HG03439 (cell line): ENCODE data around the gene DHRS7B.
"Not testable (repeated sequence)": the region's sequence is repeated elsewhere in the genome, so short reads cannot be mapped to it uniquely, and the experiment has no call there.

Source experiments
- ATAC-seq: cut with Tn5 transposase; IDR thresholded peaks from one replicate; pipeline ENCODE4 v1.9.1; 2021; ENCODE audit warnings: mild to moderate bottlenecking, moderate library complexity; ENCODE audit not compliant: unreplicated experiment

Gene DHRS7B

DNA sequence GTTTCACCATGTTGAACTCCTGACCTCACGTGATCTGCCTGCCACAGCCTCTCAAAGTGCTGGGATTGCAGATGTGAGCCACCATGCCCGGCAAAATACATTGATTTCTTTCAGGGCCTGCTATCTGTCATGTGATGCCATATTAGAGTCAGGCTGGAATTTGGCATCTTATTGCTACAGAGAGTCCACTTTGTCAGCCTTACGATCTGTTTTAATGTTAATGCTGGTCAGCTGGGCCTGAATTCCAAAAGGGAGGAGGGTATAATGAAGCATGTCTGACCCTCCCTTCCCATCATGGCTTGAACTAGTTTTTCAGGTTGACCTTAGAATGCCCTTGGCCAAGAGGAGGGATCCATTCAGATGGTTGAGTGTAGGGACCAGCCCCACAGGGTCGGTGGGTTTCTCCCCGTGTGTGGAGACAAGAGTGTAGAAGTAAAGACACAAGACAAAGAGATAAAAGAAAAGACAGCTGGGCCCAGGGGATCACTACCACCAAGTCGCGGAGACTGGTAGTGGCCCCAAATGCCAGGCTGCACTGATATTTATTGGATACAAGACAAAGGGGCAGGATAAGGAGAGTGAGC lies 19.6 kb upstream of the DHRS7B start:
- ATAC-seq = not testable (repeated sequence)

DNA sequence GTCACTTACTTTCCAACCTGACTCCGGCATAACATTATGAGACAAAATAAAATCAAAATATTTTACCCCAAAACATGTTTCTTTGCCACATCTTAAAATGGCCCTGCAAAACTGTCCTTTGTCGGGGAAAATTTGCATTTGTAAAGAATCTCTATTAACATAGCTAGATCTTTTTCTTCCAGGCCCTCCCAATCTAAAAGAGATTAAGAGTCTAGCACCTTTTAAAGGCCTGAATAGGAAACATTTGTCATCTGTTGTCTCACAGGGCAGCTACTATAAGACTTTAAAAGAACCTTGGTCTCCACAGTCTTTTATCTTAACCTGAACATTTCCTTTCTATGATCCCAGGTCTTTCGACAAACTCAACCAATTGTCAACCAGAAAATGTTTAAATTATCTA lies 18.1 kb upstream of the DHRS7B start:
- ATAC-seq = no peak

DNA sequence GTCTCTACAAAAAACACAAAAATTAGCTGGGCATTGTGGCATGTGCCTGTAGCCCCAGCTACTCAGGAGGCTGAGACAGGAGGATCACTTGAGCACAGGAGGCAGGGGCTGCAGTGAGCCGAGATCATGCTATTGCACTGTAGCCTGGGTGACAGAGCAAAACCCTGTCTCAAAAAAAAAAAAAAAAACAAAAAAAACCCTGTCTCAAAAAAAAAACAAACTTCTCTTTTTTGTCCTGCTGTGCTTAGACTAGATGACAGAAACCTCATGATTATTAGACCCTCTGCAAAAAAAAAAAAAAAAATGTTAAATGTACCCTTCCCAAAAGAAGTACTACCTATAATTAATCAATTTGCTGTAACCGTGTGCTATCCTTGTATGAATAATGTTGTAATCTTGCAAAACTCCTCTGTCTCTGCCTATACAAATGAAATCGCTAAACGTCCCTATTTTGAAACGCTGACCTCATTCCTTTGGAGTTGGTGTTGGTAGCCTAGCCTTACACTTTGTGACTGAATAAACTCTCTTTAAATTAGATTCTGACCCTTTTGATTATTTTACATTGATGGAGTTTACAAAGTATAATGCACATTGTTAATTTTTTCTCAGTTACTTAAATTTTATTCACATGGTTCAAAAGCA lies 13.6 kb upstream of the DHRS7B start:
- ATAC-seq = no peak

DNA sequence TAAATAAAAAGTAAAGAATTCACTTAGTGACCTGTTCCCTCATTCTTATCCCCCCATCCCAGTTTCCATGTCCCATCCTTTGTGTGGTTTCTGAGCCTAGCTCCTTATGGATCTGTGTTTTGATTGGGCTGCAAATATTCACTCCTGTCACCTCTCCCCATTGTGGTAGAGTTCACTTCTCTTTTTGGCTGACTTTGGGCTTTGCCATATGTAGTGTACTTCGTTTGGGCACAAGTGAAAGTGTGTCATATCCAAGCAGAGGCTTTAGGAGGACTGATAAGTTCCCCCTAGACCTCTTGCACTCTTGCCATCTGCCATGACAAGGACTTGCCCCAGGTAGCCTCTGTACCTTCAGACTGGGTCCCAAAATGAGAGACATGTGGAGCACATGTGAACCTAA lies 13.0 kb upstream of the DHRS7B start:
- ATAC-seq = no peak

DNA sequence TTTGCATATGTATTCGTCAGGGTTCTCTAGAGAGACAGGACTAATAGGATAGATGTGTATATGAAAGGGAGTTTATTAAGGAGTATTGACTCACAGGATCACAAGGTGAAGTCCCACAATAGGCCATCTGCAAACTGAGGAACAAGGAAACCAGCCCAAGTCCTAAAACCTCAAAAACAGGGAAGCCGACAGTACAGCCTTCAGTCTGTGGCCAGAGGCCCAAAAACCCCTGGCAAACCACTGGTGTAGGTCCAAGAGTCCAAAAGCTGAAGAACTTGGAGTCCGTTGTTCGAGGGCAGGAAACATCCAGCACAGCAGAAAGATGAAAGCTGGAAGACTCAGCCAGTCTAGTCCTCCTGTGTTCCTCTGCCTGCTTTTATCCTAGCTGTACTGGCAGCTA lies 12.0 kb upstream of the DHRS7B start:
- not testable (repeated sequence) for ATAC-seq

DNA sequence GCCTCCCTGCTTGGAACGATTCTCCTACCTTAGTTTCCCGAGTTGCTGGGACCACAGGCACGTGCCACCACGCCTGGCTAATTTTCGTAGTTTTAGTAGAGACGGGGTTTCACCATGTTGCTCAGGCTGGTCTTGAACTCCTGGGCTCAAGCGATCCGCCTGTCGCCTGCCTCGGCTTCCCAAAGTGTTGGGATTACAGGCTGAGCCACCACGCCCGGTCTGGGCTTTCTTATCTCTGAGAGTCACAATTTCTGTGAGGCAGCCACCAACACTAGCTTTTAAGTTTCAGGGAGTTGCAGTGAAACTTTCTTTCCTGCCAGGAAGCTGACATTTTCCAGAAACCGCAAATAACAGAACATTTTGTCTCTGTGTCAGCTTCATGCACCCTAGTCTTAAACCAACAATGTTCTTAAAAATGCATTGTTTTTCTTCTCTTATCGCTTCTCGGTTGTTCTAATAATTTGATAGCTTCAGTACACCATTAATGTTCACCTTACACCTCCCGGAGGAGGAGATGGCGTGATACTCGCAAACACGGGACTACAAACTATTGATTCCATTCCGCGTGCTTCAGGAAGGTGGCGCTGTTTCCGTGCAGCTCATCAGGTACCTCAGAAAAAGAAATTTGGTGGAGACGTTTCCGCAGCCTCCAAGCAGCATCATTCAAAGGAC lies 7.4 kb upstream of the DHRS7B start:
- no peak for ATAC-seq

DNA sequence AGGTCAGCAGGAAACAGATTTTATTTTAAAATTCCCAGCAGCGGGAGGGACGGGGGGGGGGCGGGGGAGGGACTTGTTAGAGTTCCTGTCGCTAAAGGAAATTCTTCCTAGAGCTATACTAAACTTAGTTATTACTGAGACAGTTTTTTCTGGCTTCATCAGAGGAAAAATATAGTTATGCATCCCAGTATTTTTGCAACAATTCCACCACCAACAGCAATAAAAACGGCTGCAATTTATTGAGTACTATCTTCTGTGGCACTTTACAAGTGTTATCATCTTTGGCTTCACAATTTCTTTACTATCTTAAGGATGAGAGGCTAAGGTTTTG lies 6.9 kb upstream of the DHRS7B start:
- no peak for ATAC-seq

DNA sequence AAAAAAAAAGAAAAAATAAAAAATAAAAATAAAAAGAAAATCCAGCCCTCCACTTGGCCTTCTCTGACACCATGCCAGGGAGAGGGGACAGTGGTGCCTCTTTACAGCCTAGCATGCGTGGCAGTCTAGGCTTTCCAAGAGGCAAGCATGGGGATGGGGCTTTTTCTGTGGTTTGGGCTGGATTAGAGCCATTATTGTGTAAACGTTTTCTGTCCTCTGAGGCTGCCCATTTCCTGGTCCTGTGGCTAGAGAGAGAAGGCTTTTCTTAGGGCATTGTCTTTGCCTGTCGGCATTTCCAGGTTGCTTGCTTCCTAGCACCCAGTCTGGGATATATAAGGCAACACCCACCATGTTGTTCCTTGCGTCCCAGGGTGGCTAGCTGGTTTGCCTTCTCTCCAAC lies 2.7 kb upstream of the DHRS7B start:
- no peak for ATAC-seq

DNA sequence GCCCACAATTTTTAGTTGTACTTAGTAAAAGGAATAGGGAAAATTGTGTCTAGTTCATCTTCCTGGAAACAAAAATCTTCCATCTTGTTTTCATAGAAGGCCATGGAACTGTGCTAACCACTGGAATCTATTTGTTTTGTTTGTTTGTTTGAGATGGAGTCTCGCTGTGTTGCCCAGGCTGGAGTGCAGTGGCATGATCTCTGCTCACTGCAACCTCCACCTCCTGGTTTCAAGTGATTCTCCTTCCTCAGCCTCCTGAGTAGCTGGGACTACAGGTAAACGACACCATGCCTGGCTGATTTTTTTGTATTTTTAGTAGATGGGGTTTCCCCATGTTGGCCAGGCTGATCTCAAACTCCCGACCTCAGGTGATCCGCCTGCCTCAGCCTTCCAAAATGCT lies 2.2 kb upstream of the DHRS7B start:
- ATAC-seq = not testable (repeated sequence)

DNA sequence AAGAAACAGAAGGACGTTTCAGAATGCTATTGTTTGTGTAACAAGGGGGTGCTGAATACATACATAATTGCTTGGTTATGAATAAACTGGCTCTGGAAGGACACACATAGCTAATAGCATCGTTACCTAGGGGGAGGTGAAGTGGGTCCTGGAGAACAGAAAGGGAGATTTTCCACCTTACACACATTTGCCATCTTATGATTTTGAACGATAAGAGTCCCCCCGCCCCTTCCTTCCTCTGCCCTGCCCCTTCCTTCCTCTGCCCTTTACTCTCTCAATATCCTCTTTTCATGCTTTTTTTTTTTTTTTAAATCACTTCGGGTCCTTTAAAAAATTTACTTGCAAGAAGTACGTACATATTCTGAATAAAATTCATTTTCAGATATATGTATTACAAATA lies 902 bp upstream of the DHRS7B start:
- no peak for ATAC-seq

DNA sequence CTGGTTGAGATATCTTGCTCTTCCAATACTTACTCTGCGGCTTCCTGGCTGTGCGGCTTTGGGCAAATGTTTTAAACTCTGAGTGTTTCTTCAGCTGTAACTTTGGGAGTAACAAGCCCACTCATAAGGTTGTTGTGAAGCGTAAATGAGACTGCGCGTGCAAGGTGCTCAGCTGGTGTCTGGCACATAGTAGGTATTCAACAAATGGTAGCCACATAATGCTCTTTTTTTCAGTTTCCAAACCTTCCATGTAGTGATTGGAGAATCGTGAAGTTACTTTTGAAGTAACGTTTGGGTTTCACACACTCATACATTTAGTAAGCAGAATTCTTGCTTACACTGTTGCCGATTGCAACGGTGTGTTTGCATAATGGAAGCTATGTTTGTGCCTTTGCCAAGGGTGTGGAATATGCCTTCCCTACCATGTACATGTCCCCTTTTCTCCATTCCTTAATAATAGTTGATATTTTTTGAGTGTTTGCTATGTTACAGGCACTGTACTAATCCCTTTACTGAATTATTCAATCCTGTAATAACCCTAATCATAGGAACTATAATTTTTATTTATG lies 829 bp downstream of the DHRS7B start:
- no peak for ATAC-seq

DNA sequence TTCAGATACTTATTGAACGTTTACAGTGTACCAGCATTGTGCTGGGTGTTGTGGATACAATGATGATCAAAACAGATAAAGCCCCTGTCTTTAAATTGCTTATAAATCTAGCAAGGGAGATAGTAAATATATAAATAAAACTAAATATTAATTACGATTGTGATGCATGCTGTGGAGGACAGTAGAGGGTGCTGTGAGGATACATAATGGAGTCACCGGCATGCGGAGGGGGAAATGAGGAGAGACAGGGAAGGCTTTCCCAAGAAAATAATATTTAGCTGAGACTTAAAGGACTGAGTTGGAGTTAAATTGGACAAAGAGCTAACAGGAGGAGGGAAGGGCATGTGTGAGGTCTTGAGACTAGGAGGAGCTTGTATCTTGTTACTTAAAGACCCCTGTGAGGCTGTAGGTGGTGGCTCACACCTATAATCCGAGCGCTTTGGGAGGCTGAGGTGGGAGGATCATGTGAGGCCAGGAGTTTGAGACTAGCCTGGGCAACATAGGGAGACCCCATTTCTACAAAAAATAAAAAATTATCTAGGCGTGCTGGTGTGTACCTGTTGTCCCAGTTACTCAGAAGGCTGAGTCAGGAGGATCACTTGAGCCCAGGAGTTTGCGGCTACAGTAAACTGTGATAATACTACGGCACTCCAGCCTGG lies 2.4 kb downstream of the DHRS7B start:
- no peak for ATAC-seq

DNA sequence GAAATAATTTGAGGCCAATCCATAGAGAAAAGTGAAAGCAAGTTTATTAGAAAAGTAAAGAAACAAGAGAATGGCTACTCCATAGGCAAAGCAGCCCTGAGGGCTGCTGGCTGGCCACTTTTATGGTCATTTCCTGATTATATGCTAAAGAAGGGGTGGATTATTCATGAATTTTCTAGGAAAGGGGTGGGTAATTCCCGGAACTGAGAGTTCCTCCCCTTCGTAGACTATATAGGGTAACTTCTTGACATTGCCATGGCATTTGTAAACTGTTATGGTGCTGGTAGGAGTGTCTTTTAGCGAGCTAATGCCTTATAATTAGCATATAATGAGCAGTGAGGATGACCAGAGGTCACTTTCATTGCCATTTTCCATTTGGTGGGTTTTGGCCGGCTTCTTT lies 4.4 kb downstream of the DHRS7B start:
- no peak for ATAC-seq

DNA sequence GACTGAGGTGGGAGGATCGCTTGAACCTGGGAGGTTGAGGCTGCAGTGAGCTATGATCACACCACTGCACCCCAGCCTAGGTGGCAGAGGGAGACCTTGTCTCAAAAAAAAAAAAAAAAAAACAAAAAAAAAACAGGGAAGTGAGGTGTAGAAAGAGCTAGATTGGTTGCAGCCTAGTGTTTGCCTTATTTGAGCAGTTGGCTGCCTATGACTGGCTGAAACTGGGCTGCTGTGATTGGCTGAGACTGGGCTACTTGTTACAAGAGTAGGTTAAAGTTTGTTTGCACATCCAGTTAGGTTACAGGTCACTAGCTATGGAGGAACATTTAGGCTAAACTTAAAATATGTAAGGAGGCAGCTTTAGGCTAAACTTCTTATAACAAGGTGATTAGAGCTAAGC lies 5.7 kb downstream of the DHRS7B start:
- no peak for ATAC-seq

DNA sequence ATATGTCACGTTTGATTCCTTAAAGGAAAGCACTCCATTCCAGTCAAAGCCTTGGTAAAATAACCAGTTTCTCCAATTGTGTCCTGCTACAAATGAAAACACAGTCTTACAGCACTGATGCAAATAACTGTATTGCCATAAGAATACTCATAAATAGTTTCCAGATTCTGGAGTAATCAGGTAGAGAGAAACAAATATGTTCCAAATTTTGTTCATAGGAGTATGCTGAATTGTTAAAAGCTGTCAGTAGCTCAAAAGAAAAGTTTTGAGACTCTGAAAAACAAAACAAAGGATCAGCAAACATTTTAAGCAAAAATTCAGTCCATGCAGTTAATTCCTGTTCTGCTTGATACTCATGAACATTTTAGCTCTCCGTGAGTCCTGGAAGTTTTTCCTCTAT lies 7.8 kb downstream of the DHRS7B start:
- ATAC-seq = no peak

DNA sequence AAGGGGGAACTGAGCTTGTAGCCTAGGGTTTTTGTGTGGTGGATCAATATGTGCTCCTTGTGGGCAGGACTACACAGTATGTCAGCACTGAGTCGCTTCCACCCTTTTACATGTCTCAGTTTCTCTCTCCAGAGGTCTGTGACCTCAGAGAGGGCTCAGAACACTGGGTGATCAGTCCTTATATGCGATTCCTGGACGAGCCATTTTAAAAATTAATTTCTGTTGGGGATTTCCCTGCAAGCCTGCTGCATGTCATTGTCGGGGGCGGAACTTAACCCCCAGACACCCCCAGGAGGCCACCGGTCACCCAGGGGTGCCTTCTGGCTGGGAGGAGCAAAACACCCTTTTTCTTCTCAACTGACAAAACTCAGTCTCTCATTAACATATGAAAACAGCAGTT lies 14.1 kb downstream of the DHRS7B start:
- ATAC-seq = no peak

DNA sequence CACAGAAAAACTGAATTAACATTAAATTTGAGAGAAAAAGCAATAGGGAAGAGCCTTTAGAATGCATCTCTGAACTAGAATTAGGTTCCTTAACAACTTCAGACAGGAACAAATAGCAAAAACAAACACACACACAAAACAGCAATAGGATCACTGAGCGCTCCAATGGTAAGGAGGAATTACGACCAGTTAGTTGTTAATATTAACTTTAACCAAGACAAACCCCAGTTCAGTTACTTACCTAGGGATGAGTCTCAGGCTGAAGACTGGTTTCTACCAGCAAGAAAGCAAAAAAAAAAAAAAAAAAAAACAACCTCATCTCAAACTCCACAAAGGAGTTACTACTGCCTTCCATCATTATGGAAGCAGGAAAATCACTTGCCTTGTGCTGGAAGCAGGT lies 14.6 kb downstream of the DHRS7B start:
- no peak for ATAC-seq

DNA sequence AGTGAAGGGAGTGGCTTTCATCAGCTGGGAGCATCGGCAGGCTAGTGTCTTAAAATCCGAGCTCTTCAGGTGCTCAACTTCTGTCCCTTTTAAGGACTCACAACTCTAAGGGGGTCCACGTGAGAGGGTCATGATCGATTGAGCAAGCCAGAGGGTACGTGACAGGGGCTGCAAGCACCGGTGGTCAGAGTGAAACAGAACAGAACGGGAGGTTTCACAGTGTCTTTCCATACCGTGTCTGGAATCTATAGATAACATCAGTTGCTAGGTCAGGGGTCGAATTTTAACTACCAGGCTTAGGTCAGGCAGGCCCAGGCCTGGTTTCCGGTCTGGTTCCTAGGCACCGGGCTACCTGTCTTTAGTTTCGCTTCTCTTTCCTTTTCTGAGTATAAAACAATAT lies 15.3 kb downstream of the DHRS7B start:
- not testable (repeated sequence) for ATAC-seq

DNA sequence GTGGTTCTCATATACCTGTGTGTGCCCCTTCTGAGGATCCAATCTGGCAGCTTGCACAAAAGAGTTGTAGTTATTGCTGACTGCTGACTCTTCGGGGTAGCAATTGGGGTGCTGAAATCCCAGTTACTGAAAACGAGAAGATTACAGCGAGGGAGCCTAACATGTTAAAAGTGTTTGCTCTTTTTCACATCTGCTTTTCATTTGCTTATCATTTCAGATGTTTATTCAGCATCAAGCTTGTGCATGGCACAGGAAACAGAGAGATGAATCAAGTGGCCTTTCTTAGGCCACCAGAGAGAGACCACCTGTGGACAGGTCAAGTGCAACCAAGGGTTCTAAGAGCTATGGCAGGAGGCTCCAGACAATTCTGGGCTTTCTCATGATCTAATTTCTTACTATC lies 16.9 kb downstream of the DHRS7B start:
- no peak for ATAC-seq

DNA sequence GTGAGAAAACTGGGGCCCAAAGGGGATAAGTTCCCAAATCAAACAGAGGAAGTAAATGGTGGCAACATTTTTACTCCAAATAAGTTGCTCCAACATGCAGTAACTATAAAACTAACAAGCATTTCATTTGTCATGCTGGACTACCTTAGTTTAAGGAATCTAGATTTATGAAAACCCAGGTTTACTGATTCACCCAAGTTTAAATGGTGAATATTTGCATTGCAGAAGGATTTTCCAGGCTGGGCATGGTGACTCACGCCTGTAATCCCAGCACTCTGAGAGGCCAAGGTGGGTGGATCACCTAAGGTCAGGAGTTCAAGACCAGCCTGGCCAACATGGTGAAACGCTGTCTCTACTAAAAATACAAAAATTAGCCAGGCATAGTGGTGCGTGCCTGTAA lies 17.5 kb downstream of the DHRS7B start:
- not testable (repeated sequence) for ATAC-seq

DNA sequence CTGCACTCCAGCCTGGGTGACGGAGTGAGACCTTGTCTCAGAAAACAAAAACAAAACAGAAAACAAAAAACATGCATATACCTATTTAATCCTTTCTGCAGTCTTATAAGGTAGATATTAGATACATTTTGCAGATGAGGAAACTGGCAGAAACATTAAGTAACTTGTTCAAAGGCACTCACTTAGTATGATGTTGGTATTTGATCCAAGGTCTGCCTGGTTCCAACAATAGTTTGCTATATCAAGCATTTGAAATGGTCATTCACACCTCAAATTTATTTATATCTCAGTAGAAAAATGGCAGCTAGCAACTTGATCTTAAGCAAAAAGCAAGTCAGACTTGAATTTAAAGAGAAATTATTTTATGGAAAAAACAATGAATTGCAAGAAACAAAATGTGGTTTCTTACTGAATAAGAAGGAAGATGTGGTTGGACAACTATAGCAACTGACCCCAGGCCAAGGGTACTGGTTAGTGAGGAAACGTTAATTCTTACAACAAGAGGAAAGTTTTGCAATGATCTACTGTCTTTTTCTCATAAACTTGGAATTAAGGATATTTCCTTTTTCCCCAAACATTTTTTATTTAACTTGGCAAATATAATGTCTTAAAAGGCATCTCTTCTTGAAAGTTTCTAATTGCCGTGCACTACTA lies 19.7 kb downstream of the DHRS7B start:
- ATAC-seq = no peak
